GM19239 (cell line): Measurements from ENCODE around the gene VEGFB.

Experiments
- DNase-seq: peaks from one replicate; pipeline ENCODE4 v3.0.0; 2011; ENCODE audit warnings: low spot score; ENCODE audit not compliant: insufficient read length
- FAIRE-seq: peaks from 2 replicates; lab custom pipeline; 2011; peaks lifted over from hg19 to GRCh38; lab: Jason Lieb, UNC

Gene VEGFB

GRCh38 chr11:64233913-64234586, at the start of gene VEGFB:
Gene VEGFB (plus strand): TSS chr11:64234584. CDS start chr11:64234834, 250 bp downstream.
- FAIRE-seq (no peak), DNase-seq (peak; percentile 75)

GRCh38 chr11:64185175-64185692, 49.1 kb upstream of the VEGFB start:
- DNase-seq (no peak), FAIRE-seq (peak; percentile 37)

GRCh38 chr11:64185693-64186491, 48.5 kb upstream of the VEGFB start, which contains the start of gene STIP1:
Gene STIP1 (plus strand): TSS chr11:64186171. CDS start chr11:64186262, 91 bp downstream.
- DNase-seq (peak; percentile 97), FAIRE-seq (peak; percentile 94)

- DNase-seq (no peak), FAIRE-seq (no peak)
Observed at GRCh38 chr11:64186492-64187165, 47.8 kb upstream of the VEGFB start.

GRCh38 chr11:64192434-64192833, 42.0 kb upstream of the VEGFB start:
- no peak for DNase-seq
- FAIRE-seq, result no peak

- FAIRE-seq (no peak), DNase-seq (no peak)
Observed at GRCh38 chr11:64196626-64197025, 37.8 kb upstream of the VEGFB start.

- FAIRE-seq, result no peak
- DNase-seq, result no peak
Observed at GRCh38 chr11:64198511-64198910, 35.9 kb upstream of the VEGFB start.

GRCh38 chr11:64201543-64201942, 32.8 kb upstream of the VEGFB start:
- FAIRE-seq (no peak), DNase-seq (no peak)

- no peak for DNase-seq
Observed at GRCh38 chr11:64202992-64203391, 31.4 kb upstream of the VEGFB start.

GRCh38 chr11:64203421-64204079, 30.8 kb upstream of the VEGFB start:
- DNase-seq, result no peak
- FAIRE-seq, result no peak

More at GRCh38 chr11:64202992-64203391, 31.4 kb upstream of the VEGFB start:
- no peak for FAIRE-seq

- FAIRE-seq, result no peak
- no peak for DNase-seq
Observed at GRCh38 chr11:64204080-64204440, 30.3 kb upstream of the VEGFB start.

GRCh38 chr11:64204464-64204989, 29.9 kb upstream of the VEGFB start:
- FAIRE-seq (no peak), DNase-seq (peak; percentile 74)

- DNase-seq, result peak; percentile 68
- FAIRE-seq, result peak; percentile 89
Observed at GRCh38 chr11:64206457-64207255, 27.7 kb upstream of the VEGFB start, which contains the start of gene FERMT3. Gene FERMT3 (plus strand): TSS chr11:64206721. CDS start chr11:64207365, 644 bp downstream.

GRCh38 chr11:64207256-64208085, 26.9 kb upstream of the VEGFB start:
- FAIRE-seq, result peak; percentile 90

GRCh38 chr11:64208086-64208795, 26.1 kb upstream of the VEGFB start:
- FAIRE-seq (no peak), DNase-seq (no peak)

More at GRCh38 chr11:64207256-64208085, 26.9 kb upstream of the VEGFB start:
- DNase-seq, result peak; percentile 97

GRCh38 chr11:64208796-64209562, 25.4 kb upstream of the VEGFB start:
- FAIRE-seq (no peak), DNase-seq (no peak)

GRCh38 chr11:64209563-64209843, 24.9 kb upstream of the VEGFB start:
- DNase-seq (no peak), FAIRE-seq (no peak)
